Nephron progenitor cell (in vitro differentiated cells): ENCODE results near the gene RNF32.
A peak's percentile ranks its signal among the peaks of the same experiment; 100 is the strongest.
"Not testable (repeated sequence)": the region's sequence is repeated elsewhere in the genome, so short reads cannot be mapped to it uniquely, and the experiment has no call there.

Source experiments
- DNase-seq: peaks from one replicate; pipeline ENCODE4 v3.0.0; 2021
- H3K27ac Mint-ChIP-seq: 2 replicates; pipeline ENCODE4 v1.8.0; 2021; ENCODE audit warnings: mild to moderate bottlenecking, moderate library complexity, mixed read lengths
- H3K27me3 Mint-ChIP-seq: 2 replicates; pipeline ENCODE4 v1.8.0; 2021; ENCODE audit warnings: mild to moderate bottlenecking, low read depth, mixed read lengths; ENCODE audit not compliant: poor library complexity
- H3K36me3 Mint-ChIP-seq: 2 replicates; pipeline ENCODE4 v1.8.0; 2021; ENCODE audit warnings: low read depth, mixed read lengths
- H3K4me1 Mint-ChIP-seq: 2 replicates; pipeline ENCODE4 v1.8.0; 2021; ENCODE audit warnings: mixed read lengths
- H3K4me3 Mint-ChIP-seq: 2 replicates; pipeline ENCODE4 v1.8.0; 2021; ENCODE audit warnings: mild to moderate bottlenecking, moderate library complexity, mixed read lengths
- H3K9me3 Mint-ChIP-seq: 2 replicates; pipeline ENCODE4 v1.8.0; 2021; ENCODE audit warnings: mild to moderate bottlenecking, moderate library complexity, mixed read lengths
- CTCF ChIP-seq: fragments of 200-600 bp; sonication (generic); IDR thresholded peaks from 2 replicates; pipeline ENCODE4 v1.5.0; 2021; ENCODE audit warnings: antibody characterized with exemption

Gene RNF32

GRCh38 chr7:156642306-156643045, 1.9 kb downstream of the RNF32 start:
- H3K4me3 Mint-ChIP-seq = peak overlapping the region; percentile 30
- TF ChIP-seq CTCF = no peak
- H3K36me3 Mint-ChIP-seq = peaks cover 20% of the 10 kb centered on the region
- peaks cover 22% of the 10 kb centered on the region for H3K9me3 Mint-ChIP-seq
- H3K27ac Mint-ChIP-seq = no peak overlapping the region
- H3K27me3 Mint-ChIP-seq = peaks cover 10% of the 10 kb centered on the region
- peaks cover 16% of the 10 kb centered on the region for H3K4me1 Mint-ChIP-seq
- no peak for DNase-seq

GRCh38 chr7:156647330-156647729, 6.8 kb downstream of the RNF32 start:
- Mint-ChIP-seq H3K9me3 (peaks cover 15% of the 10 kb centered on the region), H3K27me3 (peaks cover 13% of the 10 kb centered on the region), H3K36me3 (peaks cover 19% of the 10 kb centered on the region), H3K4me1 (peaks cover 20% of the 10 kb centered on the region)
- not testable (repeated sequence) for DNase-seq, H3K4me3 Mint-ChIP-seq, H3K27ac Mint-ChIP-seq

GRCh38 chr7:156650042-156650441, 9.5 kb downstream of the RNF32 start:
- Mint-ChIP-seq H3K27me3 (peaks cover 9% of the 10 kb centered on the region), H3K9me3 (peaks cover 16% of the 10 kb centered on the region), H3K27ac (no peak overlapping the region), H3K4me1 (peaks cover 20% of the 10 kb centered on the region), H3K4me3 (no peak overlapping the region), H3K36me3 (peaks cover 20% of the 10 kb centered on the region)
- no peak for TF ChIP-seq CTCF
- peak; percentile 39 for DNase-seq

- peaks cover 9% of the 10 kb centered on the region for H3K27me3 Mint-ChIP-seq
- TF ChIP-seq CTCF = no peak
- H3K27ac Mint-ChIP-seq = no peak overlapping the region
- peaks cover 16% of the 10 kb centered on the region for H3K9me3 Mint-ChIP-seq
- H3K4me1 Mint-ChIP-seq = peaks cover 20% of the 10 kb centered on the region
- no peak overlapping the region for H3K4me3 Mint-ChIP-seq
- no peak for DNase-seq
- H3K36me3 Mint-ChIP-seq = peaks cover 20% of the 10 kb centered on the region
Observed at GRCh38 chr7:156651474-156651873, 10.9 kb downstream of the RNF32 start.

GRCh38 chr7:156652886-156653568, 12.5 kb downstream of the RNF32 start:
- peaks cover 20% of the 10 kb centered on the region for H3K4me1 Mint-ChIP-seq
- TF ChIP-seq CTCF = no peak

GRCh38 chr7:156654511-156655234, 14.1 kb downstream of the RNF32 start:
- peaks cover 11% of the 10 kb centered on the region for H3K4me1 Mint-ChIP-seq

More at GRCh38 chr7:156652886-156653568, 12.5 kb downstream of the RNF32 start:
- Mint-ChIP-seq H3K36me3 (peaks cover 14% of the 10 kb centered on the region), H3K4me3 (no peak overlapping the region), H3K27me3 (peaks cover 9% of the 10 kb centered on the region), H3K9me3 (peaks cover 14% of the 10 kb centered on the region), H3K27ac (no peak overlapping the region)
- no peak for DNase-seq

More at GRCh38 chr7:156654511-156655234, 14.1 kb downstream of the RNF32 start:
- H3K4me3 Mint-ChIP-seq = no peak overlapping the region
- peaks cover 11% of the 10 kb centered on the region for H3K9me3 Mint-ChIP-seq
- no peak for TF ChIP-seq CTCF
- no peak for DNase-seq
- peaks cover 13% of the 10 kb centered on the region for H3K27me3 Mint-ChIP-seq
- no peak overlapping the region for H3K27ac Mint-ChIP-seq
- peaks cover 12% of the 10 kb centered on the region for H3K36me3 Mint-ChIP-seq
